ENCODE data around the gene PANK4.
"Not testable (repeated sequence)": the region's sequence is repeated elsewhere in the genome, so short reads cannot be mapped to it uniquely, and the experiment has no call there.

Gene PANK4

GRCh38 chr1:2553871-2554620 lies 27.6 kb upstream of the PANK4 start:
- peaks cover 58% of the 10 kb centered on the region for H3K4me1 Mint-ChIP-seq (ENCODE audit: low read depth)
- H3K4me3 Mint-ChIP-seq, result peak overlapping the region; percentile 91
- no peak overlapping the region for H3K27ac Mint-ChIP-seq
- peaks cover 5% of the 10 kb centered on the region for H3K36me3 Mint-ChIP-seq (ENCODE audit: low read depth)
- H3K27me3 Mint-ChIP-seq, result no peaks in the 10 kb centered on the region
- H3K9me3 Mint-ChIP-seq, result no peaks in the 10 kb centered on the region

- H3K27me3 Mint-ChIP-seq; H3K27ac Mint-ChIP-seq; H3K9me3 Mint-ChIP-seq; H3K4me3 Mint-ChIP-seq; H3K36me3 Mint-ChIP-seq (ENCODE audit: low read depth): not testable (repeated sequence)
- H3K4me1 Mint-ChIP-seq (ENCODE audit: low read depth), result peaks cover 57% of the 10 kb centered on the region
These were observed 26.7 kb upstream of the PANK4 start for GRCh38 chr1:2553076-2553475.

- Mint-ChIP-seq H3K27me3 (no peaks in the 10 kb centered on the region), H3K4me3 (no peak overlapping the region), H3K4me1 (ENCODE audit: low read depth) (peaks cover 57% of the 10 kb centered on the region), H3K36me3 (ENCODE audit: low read depth) (no peaks in the 10 kb centered on the region), H3K9me3 (no peaks in the 10 kb centered on the region), H3K27ac (no peak overlapping the region)
These were observed 25.8 kb upstream of the PANK4 start for GRCh38 chr1:2552189-2552588.

- H3K9me3 Mint-ChIP-seq; H3K27me3 Mint-ChIP-seq; H3K36me3 Mint-ChIP-seq (ENCODE audit: low read depth); H3K27ac Mint-ChIP-seq; H3K4me3 Mint-ChIP-seq: not testable (repeated sequence)
- peaks cover 57% of the 10 kb centered on the region for H3K4me1 Mint-ChIP-seq (ENCODE audit: low read depth)
These were observed 25.1 kb upstream of the PANK4 start for GRCh38 chr1:2551544-2551943.

- not testable (repeated sequence) for H3K4me3 Mint-ChIP-seq, H3K27ac Mint-ChIP-seq
- peaks cover 50% of the 10 kb centered on the region for H3K4me1 Mint-ChIP-seq (ENCODE audit: low read depth)
These were observed 24.0 kb upstream of the PANK4 start for GRCh38 chr1:2550309-2550861.

GRCh38 chr1:2549367-2550029 lies 23.1 kb upstream of the PANK4 start:
- Mint-ChIP-seq H3K27ac (peak overlapping the region; percentile 95), H3K4me3 (peak overlapping the region; percentile 81), H3K4me1 (ENCODE audit: low read depth) (peaks cover 41% of the 10 kb centered on the region)
- H3K9me3 Mint-ChIP-seq; H3K36me3 Mint-ChIP-seq (ENCODE audit: low read depth); H3K27me3 Mint-ChIP-seq: not testable (repeated sequence)

More at GRCh38 chr1:2550309-2550861, 24.0 kb upstream of the PANK4 start:
- H3K27me3 Mint-ChIP-seq; H3K9me3 Mint-ChIP-seq; H3K36me3 Mint-ChIP-seq (ENCODE audit: low read depth): not testable (repeated sequence)

- peaks cover 37% of the 10 kb centered on the region for H3K4me1 Mint-ChIP-seq (ENCODE audit: low read depth)
- no peaks in the 10 kb centered on the region for H3K36me3 Mint-ChIP-seq (ENCODE audit: low read depth)
- H3K4me3 Mint-ChIP-seq, result peak overlapping the region; percentile 81
- peak overlapping the region; percentile 95 for H3K27ac Mint-ChIP-seq
- no peaks in the 10 kb centered on the region for H3K9me3 Mint-ChIP-seq
- no peaks in the 10 kb centered on the region for H3K27me3 Mint-ChIP-seq
These were observed 21.7 kb upstream of the PANK4 start for GRCh38 chr1:2548068-2548589.

- H3K4me1 Mint-ChIP-seq (ENCODE audit: low read depth), result peaks cover 37% of the 10 kb centered on the region
- no peaks in the 10 kb centered on the region for H3K9me3 Mint-ChIP-seq
- H3K4me3 Mint-ChIP-seq, result peak overlapping the region; percentile 81
- no peaks in the 10 kb centered on the region for H3K27me3 Mint-ChIP-seq
- peak overlapping the region; percentile 95 for H3K27ac Mint-ChIP-seq
- no peaks in the 10 kb centered on the region for H3K36me3 Mint-ChIP-seq (ENCODE audit: low read depth)
These were observed 21.0 kb upstream of the PANK4 start for GRCh38 chr1:2547210-2548067.

GRCh38 chr1:2546515-2547209 lies 20.3 kb upstream of the PANK4 start:
- Mint-ChIP-seq H3K27ac (peak overlapping the region; percentile 95), H3K27me3 (no peaks in the 10 kb centered on the region), H3K36me3 (ENCODE audit: low read depth) (no peaks in the 10 kb centered on the region), H3K4me1 (ENCODE audit: low read depth) (peaks cover 37% of the 10 kb centered on the region), H3K4me3 (peak overlapping the region; percentile 81), H3K9me3 (no peaks in the 10 kb centered on the region)

GRCh38 chr1:2545754-2546514 lies 19.5 kb upstream of the PANK4 start:
- Mint-ChIP-seq H3K27me3 (no peaks in the 10 kb centered on the region), H3K4me1 (ENCODE audit: low read depth) (peaks cover 33% of the 10 kb centered on the region)

GRCh38 chr1:2544875-2545640 lies 18.7 kb upstream of the PANK4 start:
- H3K9me3 Mint-ChIP-seq, result no peaks in the 10 kb centered on the region
- H3K27ac Mint-ChIP-seq, result no peak overlapping the region
- H3K27me3 Mint-ChIP-seq, result no peaks in the 10 kb centered on the region
- H3K36me3 Mint-ChIP-seq (ENCODE audit: low read depth), result no peaks in the 10 kb centered on the region
- H3K4me3 Mint-ChIP-seq, result no peak overlapping the region
- H3K4me1 Mint-ChIP-seq (ENCODE audit: low read depth), result peaks cover 29% of the 10 kb centered on the region

More at GRCh38 chr1:2545754-2546514, 19.5 kb upstream of the PANK4 start:
- no peaks in the 10 kb centered on the region for H3K36me3 Mint-ChIP-seq (ENCODE audit: low read depth)
- peak overlapping the region; percentile 81 for H3K4me3 Mint-ChIP-seq
- H3K27ac Mint-ChIP-seq, result peak overlapping the region; percentile 95
- H3K9me3 Mint-ChIP-seq, result no peaks in the 10 kb centered on the region

GRCh38 chr1:2544093-2544874 lies 17.9 kb upstream of the PANK4 start:
- Mint-ChIP-seq H3K4me3 (no peak overlapping the region), H3K27me3 (no peaks in the 10 kb centered on the region), H3K4me1 (ENCODE audit: low read depth) (peaks cover 21% of the 10 kb centered on the region), H3K27ac (no peak overlapping the region), H3K36me3 (ENCODE audit: low read depth) (no peaks in the 10 kb centered on the region), H3K9me3 (no peaks in the 10 kb centered on the region)

Data from stimulated activated naive CD8-positive, alpha-beta T cell treated with anti-CD3 and anti-CD28 coated beads, Interleukin-15, Interleukin-2, amounts not matched to agents 100 ng/mL and 50 ng/mL, for 24 hours (primary cell).